GM12801 (cell line): ENCODE data around the gene NKX2-3.

Experiments
- TF ChIP-seq, protein P1 (sequence below): IDR thresholded peaks from one replicate; pipeline ENCODE4 v1.5.1; 2011; ENCODE audit warnings: control low read depth; ENCODE audit not compliant: insufficient read length; ENCODE audit errors: extremely low read depth

The NKX2-3 gene

GRCh38 chr10:99513061-99513460 lies 19.7 kb upstream of the NKX2-3 start:
- TF ChIP-seq, protein P1, sequence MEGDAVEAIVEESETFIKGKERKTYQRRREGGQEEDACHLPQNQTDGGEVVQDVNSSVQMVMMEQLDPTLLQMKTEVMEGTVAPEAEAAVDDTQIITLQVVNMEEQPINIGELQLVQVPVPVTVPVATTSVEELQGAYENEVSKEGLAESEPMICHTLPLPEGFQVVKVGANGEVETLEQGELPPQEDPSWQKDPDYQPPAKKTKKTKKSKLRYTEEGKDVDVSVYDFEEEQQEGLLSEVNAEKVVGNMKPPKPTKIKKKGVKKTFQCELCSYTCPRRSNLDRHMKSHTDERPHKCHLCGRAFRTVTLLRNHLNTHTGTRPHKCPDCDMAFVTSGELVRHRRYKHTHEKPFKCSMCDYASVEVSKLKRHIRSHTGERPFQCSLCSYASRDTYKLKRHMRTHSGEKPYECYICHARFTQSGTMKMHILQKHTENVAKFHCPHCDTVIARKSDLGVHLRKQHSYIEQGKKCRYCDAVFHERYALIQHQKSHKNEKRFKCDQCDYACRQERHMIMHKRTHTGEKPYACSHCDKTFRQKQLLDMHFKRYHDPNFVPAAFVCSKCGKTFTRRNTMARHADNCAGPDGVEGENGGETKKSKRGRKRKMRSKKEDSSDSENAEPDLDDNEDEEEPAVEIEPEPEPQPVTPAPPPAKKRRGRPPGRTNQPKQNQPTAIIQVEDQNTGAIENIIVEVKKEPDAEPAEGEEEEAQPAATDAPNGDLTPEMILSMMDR = no peak

DNA sequence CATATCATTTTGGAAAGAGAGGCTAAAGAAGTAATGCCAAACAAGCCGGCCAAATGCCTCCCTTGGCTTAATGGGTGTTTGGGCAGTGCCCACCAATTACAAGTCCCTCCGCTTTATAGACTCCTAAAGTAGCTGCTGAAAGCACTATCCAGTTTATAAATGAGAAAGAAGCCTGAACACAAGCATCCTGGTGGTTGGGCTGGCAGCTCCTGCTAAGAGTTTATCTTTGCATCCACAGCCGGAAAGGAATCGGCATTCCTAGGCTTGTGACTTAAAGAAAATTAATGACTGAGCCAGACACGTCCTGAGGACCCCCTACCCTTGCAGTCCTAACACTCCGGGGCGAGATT lies 13.1 kb upstream of the NKX2-3 start:
- TF ChIP-seq, protein P1 = no peak

GRCh38 chr10:99520040-99520846 lies 12.5 kb upstream of the NKX2-3 start:
- TF ChIP-seq, protein P1 = no peak

DNA sequence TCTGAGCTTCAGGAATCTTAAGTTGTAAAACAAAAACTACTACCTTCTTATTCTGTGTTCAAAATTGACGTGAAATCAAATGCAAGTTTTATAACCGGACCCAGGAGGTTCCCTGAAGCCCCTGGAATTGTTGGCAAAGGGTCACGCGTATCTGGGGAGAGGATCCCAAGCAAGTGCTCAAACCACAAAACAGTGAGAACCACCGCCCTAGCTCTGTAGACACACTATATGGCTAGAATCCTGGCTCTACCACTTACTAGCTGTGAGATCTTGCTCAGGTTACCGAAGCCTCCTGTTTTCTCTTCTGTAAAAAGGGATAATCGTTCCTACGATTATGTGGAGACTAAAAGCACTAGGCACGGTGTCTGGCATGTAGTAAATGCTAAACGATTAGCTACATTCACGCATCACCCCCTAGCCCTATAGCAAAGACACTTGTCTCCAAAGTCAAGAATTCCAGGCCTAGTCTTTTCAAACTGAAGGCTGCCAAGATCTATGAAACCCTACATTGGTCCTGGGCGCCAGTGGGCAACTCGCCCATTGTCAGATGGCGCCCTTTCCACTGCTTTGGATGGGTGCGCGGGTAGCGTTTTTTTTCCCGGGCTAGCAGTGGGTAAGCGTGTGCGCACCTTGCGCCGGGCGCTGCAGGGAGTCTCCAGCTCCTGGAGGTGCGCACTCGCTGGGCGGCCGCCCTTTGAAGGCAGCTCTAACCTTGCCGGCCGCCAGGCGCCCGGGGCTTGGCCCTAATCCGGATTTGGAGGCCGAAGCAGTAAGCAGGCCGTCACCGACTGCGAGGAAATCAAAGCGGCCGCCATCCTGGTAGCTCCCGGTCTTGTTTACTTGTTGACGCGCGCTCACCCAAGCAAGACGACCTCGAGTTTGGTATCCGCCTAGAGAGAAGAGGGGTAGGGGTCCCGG lies 11.6 kb upstream of the NKX2-3 start:
- TF ChIP-seq, protein P1 = no peak

- TF ChIP-seq, protein P1 = no peak
Observed at GRCh38 chr10:99521765-99522469, 10.8 kb upstream of the NKX2-3 start.

GRCh38 chr10:99522470-99523250 lies 10.1 kb upstream of the NKX2-3 start:
- TF ChIP-seq, protein P1 = no peak
